Measurements from ENCODE around the gene FZD10.

The FZD10 gene

DNA sequence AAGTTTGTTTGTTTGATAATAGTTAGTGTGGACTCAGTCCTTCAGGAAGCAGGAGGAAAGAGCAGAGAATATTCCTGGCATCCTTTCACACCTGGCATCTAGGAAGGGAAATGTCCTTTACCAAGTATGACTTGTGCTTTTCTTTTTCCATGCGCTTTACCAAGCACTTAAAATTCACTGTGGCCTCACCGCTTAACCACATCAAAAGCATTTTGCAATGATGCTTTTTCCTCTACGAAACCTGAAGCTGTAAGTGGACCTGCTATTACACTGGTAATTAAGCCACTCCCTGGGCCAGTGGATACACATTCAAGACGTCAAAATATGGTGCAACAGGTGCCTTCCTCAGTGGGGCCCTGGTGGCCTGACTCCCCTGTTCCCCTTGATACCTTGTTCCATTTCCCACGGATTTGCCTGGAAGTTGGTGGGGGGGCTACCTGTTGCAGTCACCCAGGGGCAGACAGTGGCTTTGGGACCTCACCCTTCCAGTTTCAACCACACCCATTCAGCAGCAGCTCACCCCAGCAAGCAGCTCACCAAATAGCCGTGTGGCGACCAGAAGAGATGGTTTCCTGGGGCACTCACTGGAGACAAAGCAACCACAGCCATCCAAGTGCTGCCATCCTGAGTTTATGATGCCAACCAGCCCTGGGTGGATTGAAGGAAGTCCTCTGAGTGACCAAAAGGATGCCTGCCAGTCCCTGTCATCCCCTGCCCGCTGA, 14.2 kb upstream of the FZD10 start:
- TF ChIP-seq, protein P1, sequence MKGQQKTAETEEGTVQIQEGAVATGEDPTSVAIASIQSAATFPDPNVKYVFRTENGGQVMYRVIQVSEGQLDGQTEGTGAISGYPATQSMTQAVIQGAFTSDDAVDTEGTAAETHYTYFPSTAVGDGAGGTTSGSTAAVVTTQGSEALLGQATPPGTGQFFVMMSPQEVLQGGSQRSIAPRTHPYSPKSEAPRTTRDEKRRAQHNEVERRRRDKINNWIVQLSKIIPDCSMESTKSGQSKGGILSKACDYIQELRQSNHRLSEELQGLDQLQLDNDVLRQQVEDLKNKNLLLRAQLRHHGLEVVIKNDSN (IDR thresholded peaks at IDR 0.05): no peak
- no peak for TF ChIP-seq RAD21 (IDR thresholded peaks at IDR 0.05; ENCODE audit: low read depth)
- no peak for TF ChIP-seq EGR1 (IDR thresholded peaks at IDR 0.05)
- TF ChIP-seq CEBPB (IDR thresholded peaks at IDR 0.05): no peak
- no peak for TF ChIP-seq YY1 (IDR thresholded peaks at IDR 0.05; ENCODE audit: low read depth)
- no peak for TF ChIP-seq TAF1 (IDR thresholded peaks at IDR 0.05; ENCODE audit: low read depth)
- TF ChIP-seq TEAD4 (IDR thresholded peaks at IDR 0.05): no peak
- no peak for TF ChIP-seq ZBTB7A (IDR thresholded peaks at IDR 0.05; ENCODE audit: low read depth)

DNA sequence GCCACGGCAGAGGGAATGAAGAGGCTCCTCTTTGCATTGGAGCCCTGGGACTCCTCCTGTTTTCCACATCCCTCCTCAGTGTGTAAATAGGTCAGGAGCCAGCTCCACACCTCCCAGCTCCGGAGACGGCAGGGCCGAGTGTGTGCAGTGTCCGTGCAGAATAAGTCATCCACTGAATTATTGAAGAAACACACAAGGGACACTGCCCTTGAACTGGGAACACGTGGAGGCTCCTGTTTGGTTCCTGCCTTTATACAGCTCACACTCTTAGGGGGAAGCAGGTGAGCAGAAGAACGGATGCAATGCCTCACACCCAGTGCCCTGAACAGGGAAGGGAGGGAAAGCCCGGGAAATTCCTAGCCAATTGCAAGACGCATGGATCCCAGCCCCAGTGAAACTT, 10.4 kb upstream of the FZD10 start:
- TF ChIP-seq YY1 (IDR thresholded peaks at IDR 0.05; ENCODE audit: low read depth): no peak
- TF ChIP-seq TEAD4 (IDR thresholded peaks at IDR 0.05): no peak
- no peak for TF ChIP-seq RAD21 (IDR thresholded peaks at IDR 0.05; ENCODE audit: low read depth)
- TF ChIP-seq CEBPB (IDR thresholded peaks at IDR 0.05): no peak
- TF ChIP-seq TCF12 (IDR thresholded peaks at IDR 0.05; ENCODE audit: low read depth): no peak
- TF ChIP-seq, protein P2, sequence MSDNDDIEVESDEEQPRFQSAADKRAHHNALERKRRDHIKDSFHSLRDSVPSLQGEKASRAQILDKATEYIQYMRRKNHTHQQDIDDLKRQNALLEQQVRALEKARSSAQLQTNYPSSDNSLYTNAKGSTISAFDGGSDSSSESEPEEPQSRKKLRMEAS (IDR thresholded peaks at IDR 0.05): no peak
- no peak for TF ChIP-seq EP300 (IDR thresholded peaks at IDR 0.05; ENCODE audit: borderline replicate concordance)
- TF ChIP-seq TAF1 (IDR thresholded peaks at IDR 0.05; ENCODE audit: low read depth): no peak
- TF ChIP-seq EGR1 (IDR thresholded peaks at IDR 0.05): no peak

DNA sequence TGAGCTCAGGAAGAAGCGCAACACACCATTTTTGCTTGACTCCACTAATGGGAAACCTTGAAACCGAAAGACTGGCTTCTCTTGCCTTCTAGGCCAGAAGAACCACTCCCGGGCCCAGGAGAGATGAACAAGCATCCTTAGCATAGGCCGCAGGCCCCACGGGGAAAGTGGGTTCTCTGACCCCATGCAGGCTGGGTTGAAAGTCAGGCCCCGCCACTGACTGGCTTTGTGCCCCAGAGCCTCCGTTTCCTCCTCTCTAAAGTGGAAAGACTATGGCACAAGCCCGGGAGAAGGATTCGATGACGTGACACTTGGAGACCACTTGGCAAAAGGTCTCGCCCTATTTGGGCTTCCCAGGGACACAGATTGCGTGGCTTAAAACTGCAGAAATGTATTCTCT, 9.9 kb upstream of the FZD10 start:
- TF ChIP-seq CEBPB (IDR thresholded peaks at IDR 0.05) (no peak), RAD21 (IDR thresholded peaks at IDR 0.05; ENCODE audit: low read depth) (no peak), TCF12 (IDR thresholded peaks at IDR 0.05; ENCODE audit: low read depth) (no peak), TEAD4 (IDR thresholded peaks at IDR 0.05) (no peak), TAF1 (IDR thresholded peaks at IDR 0.05; ENCODE audit: low read depth) (no peak), FOXM1 (IDR thresholded peaks at IDR 0.05; ENCODE audit: borderline replicate concordance, low read depth) (no peak), EGR1 (IDR thresholded peaks at IDR 0.05) (no peak), EP300 (IDR thresholded peaks at IDR 0.05; ENCODE audit: borderline replicate concordance) (no peak), NFIC (IDR thresholded peaks at IDR 0.05) (no peak)
- TF ChIP-seq, protein P2 (IDR thresholded peaks at IDR 0.05): no peak
- TF ChIP-seq, protein P1 (IDR thresholded peaks at IDR 0.05): no peak
- TF ChIP-seq, protein P3, sequence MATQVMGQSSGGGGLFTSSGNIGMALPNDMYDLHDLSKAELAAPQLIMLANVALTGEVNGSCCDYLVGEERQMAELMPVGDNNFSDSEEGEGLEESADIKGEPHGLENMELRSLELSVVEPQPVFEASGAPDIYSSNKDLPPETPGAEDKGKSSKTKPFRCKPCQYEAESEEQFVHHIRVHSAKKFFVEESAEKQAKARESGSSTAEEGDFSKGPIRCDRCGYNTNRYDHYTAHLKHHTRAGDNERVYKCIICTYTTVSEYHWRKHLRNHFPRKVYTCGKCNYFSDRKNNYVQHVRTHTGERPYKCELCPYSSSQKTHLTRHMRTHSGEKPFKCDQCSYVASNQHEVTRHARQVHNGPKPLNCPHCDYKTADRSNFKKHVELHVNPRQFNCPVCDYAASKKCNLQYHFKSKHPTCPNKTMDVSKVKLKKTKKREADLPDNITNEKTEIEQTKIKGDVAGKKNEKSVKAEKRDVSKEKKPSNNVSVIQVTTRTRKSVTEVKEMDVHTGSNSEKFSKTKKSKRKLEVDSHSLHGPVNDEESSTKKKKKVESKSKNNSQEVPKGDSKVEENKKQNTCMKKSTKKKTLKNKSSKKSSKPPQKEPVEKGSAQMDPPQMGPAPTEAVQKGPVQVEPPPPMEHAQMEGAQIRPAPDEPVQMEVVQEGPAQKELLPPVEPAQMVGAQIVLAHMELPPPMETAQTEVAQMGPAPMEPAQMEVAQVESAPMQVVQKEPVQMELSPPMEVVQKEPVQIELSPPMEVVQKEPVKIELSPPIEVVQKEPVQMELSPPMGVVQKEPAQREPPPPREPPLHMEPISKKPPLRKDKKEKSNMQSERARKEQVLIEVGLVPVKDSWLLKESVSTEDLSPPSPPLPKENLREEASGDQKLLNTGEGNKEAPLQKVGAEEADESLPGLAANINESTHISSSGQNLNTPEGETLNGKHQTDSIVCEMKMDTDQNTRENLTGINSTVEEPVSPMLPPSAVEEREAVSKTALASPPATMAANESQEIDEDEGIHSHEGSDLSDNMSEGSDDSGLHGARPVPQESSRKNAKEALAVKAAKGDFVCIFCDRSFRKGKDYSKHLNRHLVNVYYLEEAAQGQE (IDR thresholded peaks at IDR 0.05; ENCODE audit: low read depth): no peak

DNA sequence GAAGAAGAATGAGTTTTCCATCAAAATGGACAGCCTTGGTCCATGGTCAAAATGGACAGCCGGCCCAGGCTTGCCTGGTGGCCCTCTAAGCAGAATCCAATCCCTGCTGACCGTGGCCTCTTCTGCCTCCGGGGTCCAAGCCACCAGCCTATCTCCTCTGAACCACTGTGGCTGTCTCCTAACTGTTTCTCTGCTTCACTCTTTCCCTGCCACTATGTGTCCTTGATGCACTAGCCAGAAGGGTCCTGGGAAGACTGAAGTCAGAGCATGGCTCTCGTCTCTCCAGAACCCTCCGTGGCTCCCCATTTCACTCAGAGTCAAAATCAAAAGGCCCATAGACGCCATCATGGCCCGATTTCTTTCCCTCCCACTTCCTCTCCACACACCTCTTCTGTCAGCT, 8.5 kb upstream of the FZD10 start:
- TF ChIP-seq CREB1 (IDR thresholded peaks at IDR 0.05; ENCODE audit: low read depth) (no peak), EGR1 (IDR thresholded peaks at IDR 0.05) (no peak)

DNA sequence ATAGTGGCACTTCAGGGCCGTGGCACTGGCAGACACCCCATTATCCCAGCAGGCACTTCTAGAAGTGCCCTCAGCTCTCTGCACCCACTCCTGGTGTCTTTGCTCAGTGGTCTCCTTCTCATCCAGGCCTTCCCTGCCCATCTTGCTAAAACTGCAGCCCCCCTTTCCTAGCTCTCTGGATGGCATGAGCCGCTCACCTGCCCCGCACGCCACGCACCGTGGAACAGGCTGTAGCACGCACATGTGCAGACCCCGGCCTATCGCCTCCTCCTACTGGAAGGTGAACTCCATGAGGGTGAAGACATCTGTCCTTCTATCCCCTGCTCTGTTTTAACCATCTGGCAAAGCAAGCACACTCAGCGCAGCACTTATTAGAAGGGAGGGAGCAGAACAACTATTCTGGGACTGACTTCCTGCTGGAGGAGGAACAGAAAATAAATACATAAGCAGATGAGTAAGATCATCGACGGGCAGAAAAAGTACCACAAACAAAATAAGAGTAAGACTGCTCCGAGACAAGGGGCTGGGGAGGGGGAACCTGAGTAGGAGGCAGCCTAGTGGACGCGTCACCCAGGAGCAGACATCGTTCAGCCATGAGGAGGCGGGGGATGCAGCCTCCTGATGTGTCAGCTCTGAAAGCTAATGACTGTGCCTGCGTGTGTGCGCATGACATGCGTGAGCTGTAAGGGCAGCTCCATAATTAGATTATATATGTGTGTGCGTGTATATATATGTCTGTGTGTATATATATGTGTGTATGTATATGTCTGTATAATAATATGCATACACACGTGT, 7.8 kb upstream of the FZD10 start:
- TF ChIP-seq FOXM1 (IDR thresholded peaks at IDR 0.05; ENCODE audit: borderline replicate concordance, low read depth) (no peak), YY1 (IDR thresholded peaks at IDR 0.05; ENCODE audit: low read depth) (no peak), ZBTB7A (IDR thresholded peaks at IDR 0.05; ENCODE audit: low read depth) (no peak), TEAD4 (IDR thresholded peaks at IDR 0.05) (no peak), TAF1 (IDR thresholded peaks at IDR 0.05; ENCODE audit: low read depth) (no peak), CEBPB (IDR thresholded peaks at IDR 0.05) (no peak), TCF12 (IDR thresholded peaks at IDR 0.05; ENCODE audit: low read depth) (no peak), RAD21 (IDR thresholded peaks at IDR 0.05; ENCODE audit: low read depth) (no peak), NFIC (IDR thresholded peaks at IDR 0.05) (no peak), CREB1 (IDR thresholded peaks at IDR 0.05; ENCODE audit: low read depth) (no peak), EP300 (IDR thresholded peaks at IDR 0.05; ENCODE audit: borderline replicate concordance) (no peak), EGR1 (IDR thresholded peaks at IDR 0.05) (no peak)
- TF ChIP-seq, protein P3 (IDR thresholded peaks at IDR 0.05; ENCODE audit: low read depth): no peak
- TF ChIP-seq, protein P1 (IDR thresholded peaks at IDR 0.05): no peak
- TF ChIP-seq, protein P2 (IDR thresholded peaks at IDR 0.05): no peak
